NCI-H1694 (cell line): ENCODE data around the gene FPR1.

Experiments used
- DNase-seq: peaks from one replicate; lab custom pipeline; 2025; lab: John Stamatoyannopoulos, UW

Gene FPR1, protein sequence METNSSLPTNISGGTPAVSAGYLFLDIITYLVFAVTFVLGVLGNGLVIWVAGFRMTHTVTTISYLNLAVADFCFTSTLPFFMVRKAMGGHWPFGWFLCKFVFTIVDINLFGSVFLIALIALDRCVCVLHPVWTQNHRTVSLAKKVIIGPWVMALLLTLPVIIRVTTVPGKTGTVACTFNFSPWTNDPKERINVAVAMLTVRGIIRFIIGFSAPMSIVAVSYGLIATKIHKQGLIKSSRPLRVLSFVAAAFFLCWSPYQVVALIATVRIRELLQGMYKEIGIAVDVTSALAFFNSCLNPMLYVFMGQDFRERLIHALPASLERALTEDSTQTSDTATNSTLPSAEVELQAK

DNA sequence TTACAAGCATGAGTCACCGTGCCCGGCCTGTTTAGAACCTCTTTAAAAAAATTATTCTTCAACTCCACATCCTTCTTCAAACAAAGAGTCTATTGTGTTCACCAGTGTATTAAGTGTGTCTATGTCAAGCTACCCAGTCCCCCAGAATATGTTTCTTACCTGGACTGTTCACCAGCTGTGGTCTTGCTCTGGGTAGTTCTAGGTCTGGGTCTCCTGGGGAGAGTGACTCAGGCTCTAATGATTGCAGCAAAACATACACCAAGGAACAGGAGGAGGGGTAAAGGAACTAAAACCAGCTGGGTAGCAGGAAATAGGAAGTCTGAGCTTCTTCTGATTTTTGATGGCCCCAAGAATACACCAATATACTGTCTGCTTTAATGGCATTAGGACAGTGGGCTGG is at the start of gene FPR1:
Gene FPR1, minus strand, starts transcription at position 224 of the 400 bp plus-strand sequence. CDS start 4,884 bp downstream, outside the sequence.
- no peak for DNase-seq

- DNase-seq, result no peak
Observed at GRCh38 chr19:51800473-51801244, 49.0 kb upstream of the FPR1 start.

GRCh38 chr19:51799774-51800472 is 48.2 kb upstream of the FPR1 start:
- no peak for DNase-seq

GRCh38 chr19:51799034-51799773 is 47.5 kb upstream of the FPR1 start:
- no peak for DNase-seq

DNA sequence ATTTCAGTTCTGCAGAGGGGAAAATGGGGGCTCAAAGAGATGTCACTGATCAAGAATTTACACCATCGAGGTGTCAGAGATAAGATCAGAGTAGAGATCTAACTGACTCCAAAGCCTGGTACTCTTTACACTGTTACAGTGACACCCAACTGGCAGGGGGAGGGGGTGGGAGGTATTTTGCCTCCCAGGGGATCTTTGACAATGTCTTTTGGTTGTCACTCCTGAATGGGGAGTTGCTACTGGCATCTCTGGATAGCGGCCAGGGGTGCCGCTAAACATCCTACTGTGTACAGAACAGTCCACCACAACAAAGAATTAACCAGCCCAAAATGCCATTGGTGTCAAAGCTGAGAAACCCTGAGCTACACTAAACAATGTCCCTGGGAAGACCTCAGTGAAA is 46.4 kb upstream of the FPR1 start:
- no peak for DNase-seq

GRCh38 chr19:51797480-51797879 is 45.8 kb upstream of the FPR1 start:
- no peak for DNase-seq

DNA sequence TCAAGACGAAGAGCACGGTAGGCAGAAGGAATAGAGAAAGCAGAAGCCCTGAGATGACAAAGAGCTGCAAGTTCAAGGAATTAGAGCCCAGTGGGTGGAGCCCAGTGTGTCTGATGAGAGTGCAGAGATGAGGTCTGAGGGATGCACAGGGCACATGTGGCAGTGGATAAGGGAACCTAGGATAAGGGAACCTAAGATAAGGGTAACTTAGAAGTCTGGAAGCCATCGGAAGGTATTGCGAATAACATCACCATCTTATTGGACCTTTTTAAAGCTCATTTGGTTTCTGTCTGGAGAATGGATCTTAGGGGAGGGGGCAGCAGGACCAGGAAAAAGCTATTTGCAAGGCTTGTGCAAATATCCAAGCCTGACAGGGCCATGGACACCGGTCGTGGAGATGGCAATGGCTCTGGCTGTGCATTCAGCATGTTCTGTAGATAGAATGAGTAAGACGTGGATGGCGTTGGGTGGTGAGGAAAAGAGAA is 44.6 kb upstream of the FPR1 start:
- no peak for DNase-seq

DNA sequence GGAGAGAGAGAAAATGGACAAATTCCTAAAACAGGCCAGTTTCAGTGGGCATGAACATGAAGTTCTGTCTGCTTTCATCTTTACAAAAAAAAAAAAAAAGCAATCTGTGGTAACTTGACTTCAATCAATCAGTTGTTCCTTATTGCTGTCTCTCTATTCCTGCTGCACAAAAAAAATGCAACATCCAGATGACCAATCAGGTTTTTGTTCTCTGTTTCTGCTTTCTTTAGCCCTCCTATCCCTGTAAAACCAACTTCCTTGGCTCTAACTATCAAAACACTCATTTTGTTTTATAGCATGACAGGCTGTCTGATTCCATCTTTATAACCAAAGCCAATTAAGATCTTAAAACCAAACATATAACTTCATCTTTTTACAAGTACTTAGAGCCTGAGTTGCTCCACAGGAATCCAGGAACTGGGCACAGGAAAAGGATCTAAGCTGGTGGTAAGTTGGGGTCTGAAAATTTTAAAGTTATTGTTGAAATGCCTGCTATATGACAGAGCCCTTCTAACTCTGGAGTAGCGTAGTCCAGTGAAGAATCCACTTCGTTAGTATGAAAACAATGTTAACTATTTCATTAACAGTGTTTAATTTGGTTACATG is 43.3 kb upstream of the FPR1 start, which contains the start of gene FPR3:
Gene FPR3, plus strand, starts transcription at position 273 of the 606 bp plus-strand sequence. CDS start 28,592 bp downstream, outside the sequence.
- DNase-seq, result no peak

DNA sequence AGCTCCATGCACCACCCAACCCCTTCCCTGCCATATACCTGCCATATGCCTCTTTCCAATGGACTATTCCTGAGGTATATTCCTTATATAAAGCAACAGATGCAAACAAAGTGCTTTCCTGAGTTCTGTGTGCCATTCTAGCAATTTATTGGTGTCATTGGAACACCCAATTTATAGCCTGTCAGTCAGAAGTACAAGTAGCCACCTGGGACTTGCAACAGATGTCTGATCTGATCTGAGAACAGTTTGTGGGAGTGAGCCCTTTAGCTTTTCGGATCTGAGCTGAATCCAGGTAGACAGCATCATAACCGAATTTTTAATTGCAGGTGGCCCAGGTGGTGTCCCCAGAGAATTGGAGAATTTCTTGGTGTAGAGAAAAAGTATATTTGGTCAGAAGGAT is 42.3 kb upstream of the FPR1 start:
- DNase-seq, result no peak

GRCh38 chr19:51792932-51793331 is 41.3 kb upstream of the FPR1 start:
- no peak for DNase-seq

DNA sequence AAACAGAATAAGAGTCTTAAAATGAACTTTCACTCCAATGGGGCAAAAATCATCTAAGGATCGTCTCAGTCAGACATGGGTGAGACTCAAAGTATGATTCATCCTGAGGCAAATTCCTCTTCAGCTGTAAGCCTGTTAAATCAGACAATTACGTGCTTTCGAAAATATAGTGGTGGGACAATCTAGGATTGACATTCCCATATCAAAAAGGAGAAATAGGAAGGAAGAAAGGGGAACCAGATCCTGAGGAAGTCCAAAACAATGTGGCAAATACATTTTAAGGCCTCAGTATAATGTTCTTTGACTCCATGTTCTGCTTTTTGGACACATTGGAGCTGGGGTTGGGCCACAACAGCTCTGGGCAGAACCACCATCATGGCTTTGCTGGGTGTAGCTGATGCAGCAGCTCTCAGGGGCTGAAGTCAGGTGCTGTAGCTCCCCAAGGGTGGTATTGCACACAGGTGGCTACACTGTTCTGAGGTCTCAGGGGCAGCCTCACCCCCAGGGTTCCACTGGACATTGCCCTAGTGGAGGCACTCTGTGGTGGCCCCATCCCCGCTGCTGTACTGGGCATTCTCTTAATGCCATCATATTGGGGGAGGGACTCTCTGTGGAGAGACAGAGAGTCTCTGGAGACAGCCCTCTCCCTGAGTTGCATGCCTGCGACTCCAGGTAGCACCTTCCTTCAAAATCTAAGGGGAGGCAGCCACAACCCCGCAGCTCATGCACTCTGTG is 37.5 kb upstream of the FPR1 start:
- DNase-seq, result no peak

DNA sequence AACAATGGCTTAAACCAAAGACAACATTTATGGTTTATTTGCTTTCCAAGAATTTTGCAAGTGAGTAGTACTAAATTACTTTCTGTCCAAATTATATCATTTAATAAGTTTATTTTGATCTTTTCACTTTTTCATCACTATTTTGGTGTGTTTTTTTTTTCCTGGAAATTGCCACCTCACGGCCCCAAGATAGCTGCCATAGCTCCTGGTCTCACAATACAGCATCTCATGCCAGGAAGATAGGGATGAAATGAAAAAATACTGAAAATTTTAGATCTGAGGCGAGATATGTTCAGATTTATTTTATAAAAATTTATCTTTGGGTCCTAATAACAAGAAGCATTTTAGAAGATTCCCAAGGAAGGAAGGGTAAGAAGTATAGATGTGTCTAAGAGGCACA is 36.4 kb upstream of the FPR1 start:
- no peak for DNase-seq

DNA sequence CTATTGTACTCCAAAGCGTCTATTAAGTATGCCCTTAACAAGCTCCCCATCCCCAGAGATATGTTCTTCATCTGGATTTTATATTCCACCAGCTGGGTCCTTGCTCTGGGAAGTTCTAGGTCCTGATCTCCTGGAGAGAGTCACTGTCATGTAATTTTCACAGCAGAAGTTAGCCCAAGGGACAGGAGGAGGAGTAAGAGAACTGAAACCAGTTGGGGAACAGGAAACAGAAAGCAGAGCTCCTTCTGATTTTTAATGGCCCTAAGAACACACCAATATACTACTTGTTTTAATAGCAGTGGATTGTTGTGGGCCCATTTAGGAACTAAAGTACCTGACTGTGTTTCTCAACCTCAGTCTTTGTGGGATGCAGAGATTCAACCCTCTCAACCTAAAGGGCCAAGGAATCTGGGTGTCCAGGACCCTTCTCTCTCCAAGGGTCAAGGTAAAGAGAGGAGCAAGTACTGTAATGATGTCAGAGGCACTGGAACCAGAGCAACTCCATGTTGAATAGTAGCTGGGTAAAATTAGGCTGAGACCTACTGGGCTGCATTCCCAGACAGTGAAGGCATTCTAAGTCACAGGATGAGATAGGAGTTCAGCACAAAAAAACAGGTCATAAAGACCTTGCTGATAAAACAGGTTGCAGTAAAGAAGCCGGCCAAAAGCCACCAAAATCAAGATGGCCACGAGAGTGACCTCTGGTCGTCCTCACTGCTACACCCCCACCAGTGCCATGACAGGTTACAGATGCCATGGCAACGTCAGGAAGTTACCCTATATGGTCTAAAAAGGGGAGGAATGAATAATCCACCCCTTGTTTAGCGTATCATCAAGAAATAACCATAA is 35.2 kb upstream of the FPR1 start:
- no peak for DNase-seq

DNA sequence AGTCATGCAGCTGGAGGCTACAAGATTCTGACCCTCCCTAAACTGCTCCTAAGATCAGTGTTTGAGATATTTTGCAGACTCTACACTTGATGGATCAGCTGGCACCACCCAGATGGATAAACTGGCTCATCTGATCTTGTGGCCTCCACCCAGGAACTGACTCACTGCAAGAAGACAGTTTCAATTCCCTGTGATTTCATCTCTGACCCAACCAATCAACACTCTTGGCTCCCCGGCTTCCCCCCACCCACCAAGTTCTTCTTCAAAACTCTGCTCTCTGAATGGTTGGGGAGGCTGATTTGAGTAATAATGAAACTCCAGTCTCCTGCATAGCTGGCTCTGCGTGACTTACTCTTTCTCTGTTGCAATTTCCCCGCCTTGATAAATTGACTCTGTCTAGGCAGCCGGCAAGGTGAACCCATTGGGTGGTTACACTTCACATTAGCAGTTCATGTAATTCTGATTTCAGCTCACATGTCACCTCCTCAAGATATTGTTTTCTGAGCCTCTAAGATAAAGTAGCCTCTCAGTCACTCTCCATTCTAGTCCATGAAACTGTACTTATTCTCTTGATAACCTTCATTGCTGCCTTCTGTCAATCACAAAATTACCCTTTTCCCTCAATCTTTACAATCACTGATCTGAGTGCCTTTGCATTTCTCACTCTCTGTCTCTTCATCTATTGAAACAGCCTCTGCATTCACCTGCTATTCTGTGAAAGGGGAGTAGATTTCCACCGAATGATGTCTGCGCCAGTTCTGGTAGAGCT is 33.4 kb upstream of the FPR1 start:
- no peak for DNase-seq

- DNase-seq, result no peak
Observed at GRCh38 chr19:51784109-51784785, 32.6 kb upstream of the FPR1 start.

GRCh38 chr19:51783372-51783771 is 31.7 kb upstream of the FPR1 start:
- DNase-seq, result no peak

DNA sequence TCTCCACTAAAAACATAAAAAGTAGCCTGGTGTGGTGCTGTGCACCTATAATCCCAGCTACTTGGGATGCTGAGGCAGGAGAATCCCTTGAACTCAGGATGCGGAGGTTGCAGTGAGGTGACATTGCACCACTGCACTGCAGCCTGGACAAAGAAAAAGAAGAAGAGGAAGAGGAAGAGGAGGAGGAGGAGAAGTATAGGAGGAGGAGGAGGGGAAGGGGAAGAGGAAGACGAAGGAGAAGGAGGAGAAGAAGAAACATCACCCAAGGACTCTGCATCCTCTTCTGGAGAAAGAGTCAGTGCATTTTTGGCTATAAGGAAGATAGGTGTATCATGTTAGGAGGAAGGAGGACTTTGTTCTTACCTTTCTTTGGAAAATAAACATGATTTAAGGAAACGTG is 30.3 kb upstream of the FPR1 start:
- no peak for DNase-seq

GRCh38 chr19:51780270-51780669 is 28.6 kb upstream of the FPR1 start:
- DNase-seq, result no peak
